Measurements from ENCODE around the gene IMP4.

GRCh38 chr2:130389358-130389757, 46.7 kb downstream of the IMP4 start:
- no peak for TF ChIP-seq MXI1 (IDR thresholded peaks at IDR 0.05; ENCODE audit: borderline replicate concordance, low read depth, low read length)
- no peak for TF ChIP-seq RAD21 (IDR thresholded peaks at IDR 0.05; ENCODE audit: low read length)
- TF ChIP-seq CTCF (conservative IDR thresholded peaks at IDR 0.05; ENCODE audit: low read depth, low read length): no peak
- no peak for TF ChIP-seq POLR2A (IDR thresholded peaks at IDR 0.05; ENCODE audit: low read depth, low read length)
- no peak for TF ChIP-seq USF2 (IDR thresholded peaks at IDR 0.05; ENCODE audit: low read depth, low read length)
- TF ChIP-seq SMC3 (IDR thresholded peaks at IDR 0.05; ENCODE audit: low read depth, low read length): no peak
- TF ChIP-seq ELK1 (IDR thresholded peaks at IDR 0.05; ENCODE audit: borderline replicate concordance, low read depth, low read length): no peak
- no peak for TF ChIP-seq FOS (IDR thresholded peaks at IDR 0.05; ENCODE audit: low read depth, low read length)
